OCI-LY1 (cell line): ENCODE measurements around the gene C11orf24.

Source experiments
- H2AFZ ChIP-seq: fragments of 200-600 bp; sonication (generic), shearing (Covaris generic); 2 replicates; pipeline ENCODE4 v1.6.0; 2014; ENCODE audit warnings: antibody characterized with exemption, mild to moderate bottlenecking, low read length
- H3F3A ChIP-seq: fragments of 200-600 bp; sonication (generic), shearing (Covaris generic); 2 replicates; pipeline ENCODE4 v1.6.0; 2014; ENCODE audit warnings: mild to moderate bottlenecking, antibody characterized with exemption, low read length, moderate library complexity; ENCODE audit not compliant: insufficient read depth
- H3K27ac ChIP-seq: fragments of 200-600 bp; sonication (generic); 2 replicates; pipeline ENCODE4 v1.5.1; 2014; ENCODE audit warnings: low read length, mixed run types, mild to moderate bottlenecking, low read depth; ENCODE audit not compliant: poor library complexity, severe bottlenecking
- H3K27me3 ChIP-seq: fragments of 200-600 bp; sonication (generic); 2 replicates; pipeline ENCODE4 v1.6.0; 2014; ENCODE audit warnings: antibody characterized with exemption, mild to moderate bottlenecking, low read length, moderate library complexity; ENCODE audit not compliant: insufficient read depth
- H3K36me3 ChIP-seq: fragments of 200-600 bp; sonication (generic); 2 replicates; pipeline ENCODE4 v1.6.1; 2014; ENCODE audit warnings: mild to moderate bottlenecking, antibody characterized with exemption, low read length, moderate library complexity, mixed read lengths; ENCODE audit not compliant: insufficient read depth
- H3K4me1 ChIP-seq: fragments of 200-600 bp; sonication (generic); 2 replicates; pipeline ENCODE4 v1.5.1; 2014; ENCODE audit warnings: mild to moderate bottlenecking, low read length, moderate library complexity; ENCODE audit not compliant: insufficient read depth, severe bottlenecking
- H3K4me2 ChIP-seq: fragments of 200-600 bp; sonication (generic), shearing (Covaris generic); 2 replicates; pipeline ENCODE4 v1.6.1; 2014; ENCODE audit warnings: low read length
- H3K4me3 ChIP-seq: fragments of 200-600 bp; sonication (generic); 2 replicates; pipeline ENCODE4 v1.5.1; 2014; ENCODE audit warnings: low read length, low read depth, mild to moderate bottlenecking, mixed read lengths; ENCODE audit not compliant: poor library complexity, severe bottlenecking
- H3K79me2 ChIP-seq: fragments of 200-600 bp; shearing (Covaris generic); 2 replicates; pipeline ENCODE4 v1.6.1; 2016; ENCODE audit warnings: mixed run types, low read length, mixed read lengths; ENCODE audit not compliant: insufficient read depth
- H3K9ac ChIP-seq: fragments of 200-600 bp; sonication (generic), shearing (Covaris generic); 2 replicates; pipeline ENCODE4 v1.6.1; 2014; ENCODE audit warnings: mild to moderate bottlenecking, low read length, mixed read lengths
- H3K9me2 ChIP-seq: fragments of 200-600 bp; sonication (generic), shearing (Covaris generic); 2 replicates; pipeline ENCODE4 v1.6.1; 2014; ENCODE audit warnings: low read depth, mild to moderate bottlenecking, low read length, mixed read lengths
- H3K9me3 ChIP-seq: fragments of 200-600 bp; shearing (Covaris generic); 2 replicates; pipeline ENCODE4 v1.6.1; 2014; ENCODE audit warnings: low read length, mixed read lengths
- H4K20me1 ChIP-seq: fragments of 200-600 bp; sonication (generic), shearing (Covaris generic); 2 replicates; pipeline ENCODE4 v1.6.0; 2016; ENCODE audit warnings: mild to moderate bottlenecking, low read length; ENCODE audit not compliant: insufficient read depth
- EZH2 ChIP-seq: fragments of 200-600 bp; sonication (generic), shearing (Covaris generic); IDR thresholded peaks from 2 replicates; pipeline ENCODE4 v1.8.0; 2017; ENCODE audit warnings: borderline replicate concordance, mixed run types, mild to moderate bottlenecking, antibody characterized with exemption, low read length, moderate library complexity, mixed read lengths
- TF ChIP-seq, protein P1 (sequence below): fragments of 200-600 bp; sonication (generic), shearing (Covaris generic); IDR thresholded peaks from 2 replicates; pipeline ENCODE4 v1.5.1; 2017; ENCODE audit warnings: mild to moderate bottlenecking, antibody characterized with exemption, low read length, moderate library complexity, mixed read lengths

The C11orf24 gene

GRCh38 chr11:68308068-68308467 is 36.3 kb upstream of the C11orf24 start:
- peaks cover 12% of the 10 kb centered on the region; the same call in 1 of the 2 replicates for H3K27me3 ChIP-seq
- no peak overlapping the region for H3K27ac ChIP-seq
- H3F3A ChIP-seq, result no peaks in the 10 kb centered on the region
- H3K9me3 ChIP-seq, result 0 out of 2 replicates have a peak, but pooled peaks cover 6% of the 10 kb centered on the region
- no peaks in the 10 kb centered on the region for H3K9me2 ChIP-seq
- TF ChIP-seq, protein P1, sequence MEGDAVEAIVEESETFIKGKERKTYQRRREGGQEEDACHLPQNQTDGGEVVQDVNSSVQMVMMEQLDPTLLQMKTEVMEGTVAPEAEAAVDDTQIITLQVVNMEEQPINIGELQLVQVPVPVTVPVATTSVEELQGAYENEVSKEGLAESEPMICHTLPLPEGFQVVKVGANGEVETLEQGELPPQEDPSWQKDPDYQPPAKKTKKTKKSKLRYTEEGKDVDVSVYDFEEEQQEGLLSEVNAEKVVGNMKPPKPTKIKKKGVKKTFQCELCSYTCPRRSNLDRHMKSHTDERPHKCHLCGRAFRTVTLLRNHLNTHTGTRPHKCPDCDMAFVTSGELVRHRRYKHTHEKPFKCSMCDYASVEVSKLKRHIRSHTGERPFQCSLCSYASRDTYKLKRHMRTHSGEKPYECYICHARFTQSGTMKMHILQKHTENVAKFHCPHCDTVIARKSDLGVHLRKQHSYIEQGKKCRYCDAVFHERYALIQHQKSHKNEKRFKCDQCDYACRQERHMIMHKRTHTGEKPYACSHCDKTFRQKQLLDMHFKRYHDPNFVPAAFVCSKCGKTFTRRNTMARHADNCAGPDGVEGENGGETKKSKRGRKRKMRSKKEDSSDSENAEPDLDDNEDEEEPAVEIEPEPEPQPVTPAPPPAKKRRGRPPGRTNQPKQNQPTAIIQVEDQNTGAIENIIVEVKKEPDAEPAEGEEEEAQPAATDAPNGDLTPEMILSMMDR, result no peak
- no peak for TF ChIP-seq EZH2
- no peak overlapping the region for H3K4me3 ChIP-seq
- no peak overlapping the region for H2AFZ ChIP-seq
- H3K4me1 ChIP-seq, result no peaks in the 10 kb centered on the region
- H3K79me2 ChIP-seq, result no peaks in the 10 kb centered on the region
- H3K9ac ChIP-seq, result no peak overlapping the region
- H3K36me3 ChIP-seq, result peaks cover 6% of the 10 kb centered on the region; the same call in 1 of the 2 replicates
- H4K20me1 ChIP-seq, result no peaks in the 10 kb centered on the region
- no peak overlapping the region for H3K4me2 ChIP-seq

DNA sequence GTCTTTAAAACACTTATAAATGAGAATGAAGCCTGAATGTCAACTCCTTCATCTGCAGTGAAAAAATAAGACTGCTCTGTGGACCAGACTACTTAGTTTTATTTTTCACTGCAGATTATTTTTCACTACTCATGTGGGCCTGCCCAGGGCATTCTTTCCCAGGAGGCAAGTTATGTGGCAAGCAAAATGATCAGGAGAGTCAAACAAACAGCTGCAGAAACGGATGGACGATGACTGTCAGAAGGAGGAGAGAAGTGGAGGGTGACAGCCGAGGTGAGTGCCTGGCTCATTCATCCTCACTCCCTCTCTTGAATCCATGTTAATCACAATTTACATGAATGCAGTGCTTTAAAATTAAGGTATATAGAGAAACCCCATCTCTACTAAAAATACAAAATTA is 34.9 kb upstream of the C11orf24 start:
- Histone ChIP-seq H4K20me1 (no peaks in the 10 kb centered on the region), H3K4me2 (no peak overlapping the region), H3K9ac (no peak overlapping the region), H3F3A (no peaks in the 10 kb centered on the region), H3K4me3 (no peak overlapping the region), H2AFZ (no peak overlapping the region), H3K27me3 (peaks cover 12% of the 10 kb centered on the region; the same call in 1 of the 2 replicates), H3K27ac (no peak overlapping the region), H3K36me3 (peaks cover 6% of the 10 kb centered on the region; the same call in 1 of the 2 replicates), H3K4me1 (no peaks in the 10 kb centered on the region), H3K79me2 (no peaks in the 10 kb centered on the region), H3K9me2 (no peaks in the 10 kb centered on the region), H3K9me3 (0 out of 2 replicates have a peak, but pooled peaks cover 6% of the 10 kb centered on the region)
- TF ChIP-seq, protein P1, result no peak

DNA sequence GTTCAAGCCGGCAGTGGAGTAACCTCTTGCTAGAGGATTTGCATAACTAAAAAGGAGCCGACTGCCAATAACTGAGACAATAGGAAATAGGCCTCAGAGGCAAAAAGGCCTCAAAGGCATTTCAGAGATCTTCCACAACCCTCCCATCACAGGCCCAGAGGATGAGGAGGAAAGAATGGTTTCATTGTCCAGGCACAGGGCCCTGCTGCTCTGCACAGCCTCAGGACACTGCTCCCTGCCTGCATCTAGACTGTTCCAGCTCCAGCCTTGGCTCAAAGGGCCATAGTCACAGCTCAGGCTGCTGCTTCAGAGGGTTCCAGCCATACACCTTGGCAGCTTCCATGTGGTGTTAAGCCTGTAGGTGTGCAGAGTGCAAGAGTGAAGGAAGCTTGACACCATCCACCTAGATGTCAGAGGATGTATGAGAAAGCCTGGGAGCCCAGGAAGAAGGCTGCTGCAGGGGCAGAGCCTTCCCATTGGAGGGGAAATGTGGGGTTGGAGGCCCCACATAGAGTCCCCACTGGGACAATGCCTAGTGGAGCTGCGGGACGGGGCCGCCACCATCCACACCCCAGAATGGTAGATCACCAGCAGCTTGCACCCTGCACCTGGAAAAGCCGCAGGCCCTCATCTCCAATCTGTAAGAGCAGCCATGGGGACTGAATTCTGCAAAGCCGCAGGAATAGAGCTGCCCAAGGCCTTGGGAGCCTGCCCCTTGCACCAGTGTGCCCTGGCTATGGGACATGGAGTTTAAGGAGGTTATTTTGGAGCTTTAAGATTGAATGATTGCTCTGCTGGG is 32.4 kb upstream of the C11orf24 start:
- no peaks in the 10 kb centered on the region for H3K79me2 ChIP-seq
- no peaks in the 10 kb centered on the region for H3F3A ChIP-seq
- H3K4me2 ChIP-seq, result no peak overlapping the region
- no peak overlapping the region for H2AFZ ChIP-seq
- peaks cover 6% of the 10 kb centered on the region; the same call in 1 of the 2 replicates for H3K36me3 ChIP-seq
- 0 out of 2 replicates have a peak, but pooled peaks cover 6% of the 10 kb centered on the region for H3K9me3 ChIP-seq
- TF ChIP-seq EZH2, result no peak
- TF ChIP-seq, protein P1, result no peak
- no peak overlapping the region for H3K4me3 ChIP-seq
- no peaks in the 10 kb centered on the region for H3K9me2 ChIP-seq
- no peak overlapping the region for H3K9ac ChIP-seq
- peaks cover 8% of the 10 kb centered on the region; the same call in 1 of the 2 replicates for H3K27me3 ChIP-seq
- no peaks in the 10 kb centered on the region for H4K20me1 ChIP-seq
- no peaks in the 10 kb centered on the region for H3K4me1 ChIP-seq
- no peak overlapping the region for H3K27ac ChIP-seq
